Endothelial cell of hepatic sinusoid (primary cell): ENCODE measurements around the gene FBXO31.
"Not testable (repeated sequence)": the region's sequence is repeated elsewhere in the genome, so short reads cannot be mapped to it uniquely, and the experiment has no call there.

Source experiments
- in situ Hi-C: cut with HindIII; loops from 2 replicates; pipeline ENCODE4 v1.10.0; 2017; ENCODE audit warnings: low sequenced_read_pairs

Gene FBXO31

DNA sequence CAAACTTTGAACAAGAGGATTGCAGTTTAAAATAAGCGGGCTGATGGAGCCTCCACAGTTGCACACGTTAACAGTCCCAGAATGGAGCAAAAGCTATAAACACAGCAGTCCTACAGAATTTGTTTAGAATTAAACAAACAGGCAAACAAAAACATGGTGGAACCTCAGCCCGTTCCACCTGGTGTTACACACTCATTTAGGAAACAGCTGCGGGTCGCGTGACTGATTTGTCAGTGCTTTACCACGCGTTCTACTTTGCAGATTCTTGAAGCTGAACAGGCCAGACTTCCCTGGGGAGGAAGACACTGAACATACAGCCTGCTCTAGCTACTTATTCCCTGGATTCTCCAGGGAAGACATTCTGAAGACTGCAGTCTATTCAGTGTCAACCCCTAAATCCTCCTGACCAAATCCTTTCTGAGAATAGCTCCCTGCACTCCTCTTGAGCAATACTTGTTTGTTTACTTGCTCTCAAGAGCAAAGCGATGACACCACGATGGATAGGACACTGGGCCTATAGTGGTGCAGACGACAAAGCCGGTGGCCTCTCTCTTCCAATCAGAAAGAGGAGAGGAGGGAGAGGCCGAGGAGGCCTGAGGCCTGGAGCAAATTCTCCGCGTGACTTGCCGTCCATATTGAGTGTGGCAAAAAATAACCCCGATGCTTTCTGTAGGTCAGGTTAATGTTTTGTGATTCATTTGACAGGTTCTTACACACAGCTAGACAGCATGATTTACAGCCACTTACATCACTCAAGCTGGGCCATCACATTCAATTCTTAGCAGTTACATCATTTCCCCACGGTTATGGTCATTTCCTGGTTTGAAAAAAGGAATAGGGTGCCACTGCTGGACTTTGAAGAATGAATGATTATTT is 4.6 kb upstream of the FBXO31 start:
- in situ Hi-C loops = no loop called here

DNA sequence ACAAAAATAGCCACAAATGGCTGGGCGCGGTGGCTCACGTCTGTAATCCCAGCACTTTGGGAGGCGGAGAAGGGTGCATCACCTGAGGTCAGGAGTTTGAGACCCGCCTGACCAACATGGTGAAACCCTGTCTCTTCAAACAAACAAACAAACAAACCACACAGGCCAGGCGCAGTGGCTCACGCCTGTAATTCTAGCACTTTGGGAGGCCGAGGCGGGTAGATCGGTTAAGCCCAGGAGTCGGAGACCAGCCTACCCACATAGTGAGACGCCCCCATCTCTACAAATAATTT is 1.2 kb upstream of the FBXO31 start:
- in situ Hi-C loops = not testable (repeated sequence)

DNA sequence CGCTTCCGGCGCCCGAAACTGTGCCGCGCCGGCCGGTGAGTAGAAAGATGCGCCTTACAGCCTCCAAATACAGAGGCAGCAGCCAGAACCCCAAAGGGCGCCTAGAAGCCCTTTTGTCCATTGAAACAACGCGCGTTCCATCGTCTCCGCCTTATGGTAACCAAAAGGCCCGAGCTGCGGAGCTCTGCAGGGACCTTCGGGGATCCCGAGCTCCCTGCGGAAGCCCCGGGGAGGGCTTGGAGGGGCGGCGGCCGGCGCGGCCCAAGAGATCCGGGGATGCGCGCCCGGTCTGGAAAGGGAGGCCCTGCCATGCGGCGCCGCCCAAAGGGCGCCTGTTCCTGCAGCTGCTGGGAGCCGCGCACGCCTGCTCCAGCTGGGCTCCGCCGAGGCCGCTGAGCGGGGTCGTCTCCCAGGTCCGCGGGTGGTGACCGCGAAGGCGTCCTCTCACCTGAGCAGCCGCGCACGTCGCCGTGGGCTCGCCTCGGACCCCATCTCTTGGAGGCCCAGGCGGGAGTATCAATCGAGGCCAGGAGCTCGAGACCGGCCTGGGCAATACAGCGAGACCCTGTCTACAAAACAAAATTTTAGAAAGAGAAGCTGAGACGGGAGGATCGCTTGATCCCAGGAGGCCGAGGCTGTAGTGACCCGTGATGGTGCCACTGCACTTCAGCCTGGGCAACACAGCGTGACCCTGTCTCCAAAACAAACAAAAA is 742 bp upstream of the FBXO31 start:
- in situ Hi-C loops = no loop called here

DNA sequence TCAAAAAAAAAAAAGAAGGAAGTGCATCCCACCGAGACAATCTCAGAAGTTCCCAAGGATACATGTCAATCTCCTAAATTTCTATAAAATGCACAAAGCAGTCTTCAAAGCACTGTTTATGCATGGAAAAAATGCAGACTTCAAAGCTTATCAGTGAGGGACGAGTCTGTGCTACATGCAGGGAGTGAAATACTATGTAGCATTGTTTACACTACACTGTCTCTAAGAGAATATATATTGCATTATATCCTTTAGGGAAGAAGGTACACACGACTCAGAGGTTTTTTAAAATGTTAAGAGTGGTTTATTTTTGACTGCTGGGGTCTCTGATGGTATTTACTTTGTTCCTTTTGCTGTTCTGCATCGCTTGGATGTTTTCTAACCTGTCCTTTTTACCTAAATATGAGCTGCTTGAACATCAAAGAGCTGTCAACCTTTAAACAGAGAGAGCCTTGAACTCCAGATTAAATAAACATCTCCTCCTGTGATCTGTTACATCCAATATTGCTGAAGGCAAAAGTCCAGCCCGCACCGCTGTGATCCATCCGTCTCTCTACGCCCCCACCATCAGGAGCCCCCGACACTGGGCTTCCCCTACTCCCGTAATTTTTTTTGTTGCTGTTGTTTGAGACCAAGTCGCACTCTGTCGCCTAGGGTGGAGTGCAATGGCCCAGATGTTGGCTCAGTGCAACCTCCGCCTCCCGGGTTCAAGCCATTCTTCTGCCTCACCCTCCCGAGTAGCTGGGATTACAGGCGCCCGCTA is 1.4 kb downstream of the FBXO31 start:
- in situ Hi-C loops = no loop called here

DNA sequence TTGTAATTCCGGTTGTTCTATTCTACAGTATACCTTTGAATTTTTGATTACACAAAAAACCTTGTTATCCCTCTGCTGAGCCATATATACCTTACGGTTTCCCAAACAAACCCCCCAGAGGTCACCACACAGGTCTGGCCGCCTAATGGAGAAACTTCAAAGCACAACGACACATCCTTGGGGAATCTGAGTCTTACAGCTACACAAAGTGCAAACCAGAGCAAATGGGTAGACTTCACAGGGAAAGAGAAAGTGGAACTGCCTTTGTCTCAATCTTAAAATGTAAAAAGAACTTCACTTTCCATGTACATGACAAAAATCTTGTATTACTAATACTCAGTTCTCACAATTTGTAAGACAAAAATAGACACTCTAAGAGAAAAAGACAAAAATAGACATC is 2.7 kb downstream of the FBXO31 start:
- in situ Hi-C loops = no loop called here

DNA sequence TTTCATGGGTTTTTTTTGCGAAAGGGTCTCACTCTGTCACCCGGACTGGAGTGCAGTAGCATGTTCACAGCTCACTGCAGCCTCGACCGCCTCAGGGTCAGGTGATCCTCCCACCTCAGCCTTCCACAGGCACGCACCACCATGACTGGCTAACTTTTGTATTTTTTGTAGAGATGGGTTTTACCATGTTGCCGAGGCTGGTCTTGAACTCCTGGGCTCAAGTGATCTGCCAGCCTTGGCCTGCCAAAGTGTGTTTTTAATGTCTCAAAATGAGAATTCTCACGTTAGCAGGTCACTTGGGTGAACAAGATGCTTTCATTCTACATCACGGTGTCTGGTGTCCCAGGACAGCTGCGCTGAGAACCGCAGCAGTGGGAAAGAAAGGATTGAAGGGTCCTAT is 3.2 kb downstream of the FBXO31 start:
- in situ Hi-C loops = no loop called here

DNA sequence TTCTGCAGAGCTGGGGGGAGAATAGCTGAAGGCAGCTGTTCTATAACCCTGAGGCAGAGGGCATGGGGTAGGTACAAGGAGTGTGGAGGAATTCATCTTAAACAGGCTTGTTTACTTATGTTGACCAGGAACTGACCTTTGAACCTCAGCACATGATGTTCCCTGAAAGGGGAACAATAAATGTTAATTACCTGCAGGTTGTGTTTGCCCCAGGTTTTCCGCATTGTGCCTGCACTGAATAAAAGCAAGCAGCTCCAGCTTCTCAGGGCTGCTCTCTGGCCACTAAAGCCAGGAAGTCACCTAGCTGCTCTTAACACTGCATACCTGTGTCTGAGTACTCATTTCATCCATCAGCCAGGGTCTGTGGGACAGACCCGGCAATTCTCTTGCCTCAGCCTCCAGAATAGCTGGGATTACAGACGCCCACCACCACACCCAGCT is 4.2 kb downstream of the FBXO31 start:
- in situ Hi-C loops = not testable (repeated sequence)

DNA sequence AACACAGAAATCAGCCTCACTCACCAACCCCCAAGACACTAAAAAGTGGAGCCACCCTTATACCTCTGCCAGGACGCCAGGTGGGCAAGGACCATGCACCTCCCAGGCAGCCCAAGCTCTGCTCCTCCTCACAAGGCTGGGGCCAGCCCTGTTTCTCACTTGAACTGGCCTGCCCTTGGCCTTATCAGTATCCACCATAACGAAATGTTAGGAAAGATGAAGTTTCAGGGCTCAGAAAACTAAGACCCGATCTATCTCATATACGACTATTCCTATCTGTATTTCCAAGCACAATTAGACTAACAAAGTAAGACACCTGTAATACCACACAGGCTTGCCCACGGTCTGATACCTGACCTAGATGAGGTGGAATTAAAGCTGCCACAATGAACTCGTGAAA is 6.9 kb downstream of the FBXO31 start:
- in situ Hi-C loops = no loop called here

DNA sequence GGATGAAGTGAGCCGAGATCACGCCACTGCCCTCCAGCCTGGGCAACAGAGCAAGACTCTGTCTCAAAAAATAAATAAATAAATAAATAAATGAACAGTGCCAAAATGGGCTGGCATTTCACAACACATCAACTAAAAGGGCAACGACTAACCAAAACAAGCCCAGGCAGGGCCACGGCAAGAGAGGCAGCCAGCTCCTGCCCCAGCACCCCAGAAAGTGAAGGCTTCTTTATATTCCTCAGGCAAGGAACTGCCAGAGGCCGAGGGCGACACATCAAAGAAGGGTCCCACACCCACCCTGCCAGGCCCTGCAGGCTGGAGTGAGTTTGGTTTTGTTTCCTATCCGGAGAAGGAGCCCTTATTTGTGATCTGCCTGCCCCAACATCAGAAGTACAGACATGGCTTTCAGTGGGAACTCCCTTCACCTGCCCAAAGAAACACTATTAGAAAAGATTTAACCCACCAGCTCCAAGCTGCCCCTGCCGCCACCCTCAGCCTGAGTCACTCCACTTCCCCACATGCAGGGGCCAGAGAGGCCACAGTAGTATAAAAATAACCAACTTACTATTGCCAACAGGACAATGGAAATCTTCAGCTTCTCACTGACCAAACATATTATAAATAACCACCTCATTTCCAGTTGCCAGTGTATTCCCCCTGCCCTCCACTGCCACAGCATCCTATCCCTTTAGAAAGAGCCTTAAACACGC is 8.0 kb downstream of the FBXO31 start:
- in situ Hi-C loops = no loop called here

DNA sequence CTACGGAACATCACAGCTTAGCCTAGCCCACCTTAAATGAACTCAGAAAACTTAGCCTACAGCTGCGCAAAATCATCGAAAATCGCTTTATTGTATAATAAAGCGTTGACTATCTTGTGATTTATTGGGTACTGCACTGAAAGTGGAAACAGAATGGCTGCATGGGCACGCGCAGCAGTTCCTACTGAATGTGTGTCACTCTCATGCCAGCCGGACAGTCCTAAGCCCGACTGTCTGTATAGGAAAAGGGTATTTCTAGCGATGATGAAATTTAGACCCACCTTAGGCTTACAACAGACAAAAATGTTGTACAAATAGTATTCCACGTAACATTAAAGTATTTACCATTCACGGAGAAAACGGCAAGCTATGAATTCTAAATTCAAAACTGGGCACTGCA is 9.3 kb downstream of the FBXO31 start:
- in situ Hi-C loops = no loop called here

DNA sequence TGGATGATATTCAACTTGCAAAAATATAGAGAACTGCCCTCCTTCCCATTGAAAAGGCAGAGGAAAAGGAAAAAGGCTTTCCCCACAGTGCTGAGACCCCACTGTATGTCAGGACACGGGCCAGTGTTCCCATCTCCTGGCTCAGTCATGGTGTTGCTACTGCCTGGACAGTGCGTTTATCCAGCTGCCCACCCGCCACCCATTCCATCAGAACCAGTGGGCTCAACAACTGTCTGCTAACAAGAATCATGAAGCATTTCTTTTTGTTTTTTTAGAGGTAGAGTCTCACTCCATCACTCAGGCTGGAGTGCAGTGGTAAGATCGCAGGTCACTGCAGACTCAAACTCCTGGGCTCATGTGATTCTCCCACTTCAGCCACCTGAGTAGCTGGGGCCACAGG is 11.3 kb downstream of the FBXO31 start:
- in situ Hi-C loops = no loop called here

DNA sequence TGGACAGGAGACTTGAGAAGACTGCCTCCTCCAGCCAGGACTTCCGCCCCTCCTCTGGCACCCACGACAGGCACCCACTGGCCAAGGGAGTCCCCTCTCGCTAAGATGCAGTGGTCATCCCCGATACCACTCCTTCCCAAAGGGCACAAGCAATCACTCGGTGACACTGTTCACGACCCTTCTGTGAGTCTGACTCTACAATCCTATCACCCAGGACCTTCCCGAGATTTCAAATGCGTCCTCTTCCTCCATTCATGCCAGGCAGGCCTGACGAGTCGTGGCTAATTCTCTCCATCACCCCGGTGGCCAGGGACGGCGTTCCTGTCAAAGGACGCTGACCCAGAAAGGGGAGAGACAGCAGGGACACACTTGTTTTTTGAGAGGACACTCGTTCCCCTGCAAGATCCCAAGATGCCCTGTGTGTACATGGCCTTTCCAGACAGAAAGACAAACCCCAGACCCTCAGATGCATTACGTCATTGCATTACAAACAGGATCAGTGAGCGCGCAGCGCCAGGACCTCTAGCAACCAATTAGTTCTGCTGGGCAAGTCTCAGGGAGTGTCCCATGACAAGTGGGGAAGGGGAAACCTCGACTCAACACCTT is 12.2 kb downstream of the FBXO31 start:
- in situ Hi-C loops = no loop called here

DNA sequence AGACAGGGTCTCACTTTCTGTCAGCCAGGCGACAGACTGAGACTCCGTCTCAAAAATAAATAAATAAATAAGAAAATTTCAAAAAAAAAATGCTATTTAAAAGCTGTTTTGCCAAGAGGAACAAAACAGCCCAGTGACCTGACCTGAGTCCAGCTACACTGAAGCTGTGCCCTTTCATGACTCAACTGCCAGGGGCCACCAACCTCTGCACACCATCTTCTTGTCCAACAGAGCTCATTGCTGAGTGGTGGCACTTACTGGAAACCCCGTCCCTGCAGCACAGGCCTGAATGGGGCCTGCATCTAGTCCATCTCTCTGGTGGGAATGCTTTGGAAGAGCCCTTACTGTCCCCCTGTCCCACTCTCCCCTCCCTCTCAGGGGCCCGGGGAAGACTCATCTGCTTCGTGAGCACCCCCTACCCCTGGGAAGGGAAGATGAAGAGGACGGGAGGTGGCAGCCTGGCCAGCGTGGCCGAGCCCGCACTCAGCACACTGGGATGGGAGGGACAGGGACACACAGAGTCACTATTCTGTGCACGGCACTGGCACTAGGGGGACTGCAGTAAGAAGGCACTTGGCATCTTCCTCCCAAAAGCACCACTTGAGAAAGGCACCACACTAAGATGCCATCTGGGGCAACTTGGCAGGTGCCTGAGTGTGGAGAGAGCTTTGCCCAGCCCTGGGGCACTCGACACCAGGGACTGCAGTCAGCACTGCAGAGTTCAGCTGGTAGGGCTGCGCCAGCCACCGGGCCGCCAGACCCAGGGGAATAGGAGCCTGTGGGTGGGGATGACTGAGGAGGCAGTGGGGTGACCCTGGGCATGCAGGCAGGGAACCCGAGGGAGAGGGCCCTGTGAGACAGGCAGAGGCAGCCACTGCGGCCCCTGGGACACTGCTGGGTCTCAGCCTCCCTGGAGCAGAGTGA is 13.5 kb downstream of the FBXO31 start:
- in situ Hi-C loops = no loop called here

DNA sequence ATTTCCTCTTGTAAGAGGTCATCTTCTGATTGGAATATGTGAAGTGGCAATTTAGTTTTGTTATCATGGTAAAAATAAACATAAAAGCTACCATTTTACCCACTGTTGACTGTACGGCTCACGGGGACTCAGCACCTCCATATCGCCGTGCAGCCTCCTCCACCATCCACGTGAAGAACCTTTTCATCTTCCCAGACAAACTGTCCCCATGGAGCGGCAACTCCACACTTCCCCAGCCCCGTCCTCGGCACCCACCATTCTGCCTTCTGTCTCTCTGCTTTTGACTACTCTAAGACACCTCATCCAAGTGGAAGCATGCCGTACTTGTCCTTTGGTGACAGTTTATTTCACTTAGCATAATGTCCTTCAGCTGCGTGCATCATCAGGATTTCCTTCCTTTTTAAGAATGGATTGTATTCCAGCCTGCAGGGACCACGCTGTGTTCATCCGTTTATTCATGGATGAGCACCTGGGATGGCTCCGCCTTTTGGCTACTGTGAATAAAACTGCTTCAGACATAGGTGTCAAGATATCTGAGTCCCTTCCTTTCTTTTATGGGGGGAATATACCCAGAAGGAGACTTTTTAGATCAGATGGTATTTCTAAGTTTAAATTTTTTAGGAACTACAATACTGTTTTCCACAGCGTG is 14.3 kb downstream of the FBXO31 start:
- in situ Hi-C loops = no loop called here

DNA sequence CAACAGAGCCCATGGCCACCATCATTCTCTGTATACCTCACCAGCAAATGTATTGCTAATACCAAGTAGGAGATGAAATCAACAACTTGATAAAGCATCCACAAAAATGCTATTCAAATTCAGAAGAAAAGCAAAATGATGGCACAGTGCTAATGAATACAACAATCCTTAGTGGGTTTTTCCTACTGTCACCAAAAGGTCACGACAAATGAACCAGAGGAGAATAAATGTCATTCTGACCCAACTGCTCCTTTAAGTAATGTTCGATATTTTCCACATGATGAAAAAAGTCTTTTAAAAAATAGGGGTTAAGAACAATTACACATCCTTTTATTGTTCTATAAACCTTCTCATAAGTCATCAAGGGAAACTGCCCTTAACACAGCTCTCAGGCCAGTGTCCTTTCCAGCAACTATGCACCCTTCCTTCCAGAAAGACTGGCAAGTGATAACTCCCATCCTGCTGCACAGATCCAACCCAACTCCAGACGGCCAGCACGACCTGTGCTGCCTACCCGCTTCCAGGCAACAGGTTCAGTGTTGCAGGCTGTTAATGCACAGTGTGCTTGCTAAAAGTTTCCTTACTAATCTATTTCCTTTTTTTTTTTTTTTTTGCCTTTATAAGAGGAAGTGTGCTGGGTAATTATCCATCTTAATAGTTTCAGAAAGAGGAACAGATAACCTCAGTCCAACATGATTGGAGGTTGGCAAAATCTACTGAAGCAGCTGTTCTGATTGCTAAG is 15.4 kb downstream of the FBXO31 start:
- in situ Hi-C loops = no loop called here

DNA sequence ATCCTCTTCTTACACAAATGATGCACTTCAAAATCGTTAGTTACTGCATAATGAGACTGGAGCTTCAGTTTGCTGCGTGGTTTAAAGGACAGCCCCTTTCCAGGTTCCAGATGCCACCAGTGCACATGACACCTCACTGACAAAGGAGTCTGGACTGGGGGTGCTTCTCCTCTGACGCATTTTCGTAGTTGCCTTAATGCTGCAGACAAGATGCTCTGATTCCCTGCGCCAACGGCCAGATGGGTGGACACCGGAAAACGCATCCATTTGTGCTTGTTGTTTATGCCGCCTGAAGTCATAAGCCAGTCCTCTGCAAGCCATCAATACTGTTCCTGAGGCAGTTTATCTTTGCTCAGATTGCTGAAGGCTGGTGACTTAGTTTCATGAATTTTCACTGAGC is 16.0 kb downstream of the FBXO31 start:
- in situ Hi-C loops = no loop called here

DNA sequence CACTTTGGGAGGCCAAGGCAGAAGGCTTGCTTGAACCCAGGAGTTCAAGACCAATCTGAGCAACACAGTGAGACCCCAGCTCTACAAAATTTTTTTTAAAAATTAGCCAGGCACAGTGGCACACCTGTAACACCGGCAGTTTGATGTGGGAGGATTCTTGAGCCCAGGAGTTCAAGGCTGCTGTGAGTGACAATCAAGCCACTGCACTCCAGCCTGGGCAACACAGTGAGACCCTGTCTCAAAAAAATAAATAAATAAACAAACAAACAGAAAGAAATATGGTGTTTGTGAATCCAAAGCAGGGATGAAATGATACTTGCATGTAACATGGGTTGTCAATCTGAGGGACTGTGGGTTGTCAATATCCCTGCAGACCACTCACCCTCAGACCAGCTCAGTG is 16.6 kb downstream of the FBXO31 start:
- in situ Hi-C loops = no loop called here

DNA sequence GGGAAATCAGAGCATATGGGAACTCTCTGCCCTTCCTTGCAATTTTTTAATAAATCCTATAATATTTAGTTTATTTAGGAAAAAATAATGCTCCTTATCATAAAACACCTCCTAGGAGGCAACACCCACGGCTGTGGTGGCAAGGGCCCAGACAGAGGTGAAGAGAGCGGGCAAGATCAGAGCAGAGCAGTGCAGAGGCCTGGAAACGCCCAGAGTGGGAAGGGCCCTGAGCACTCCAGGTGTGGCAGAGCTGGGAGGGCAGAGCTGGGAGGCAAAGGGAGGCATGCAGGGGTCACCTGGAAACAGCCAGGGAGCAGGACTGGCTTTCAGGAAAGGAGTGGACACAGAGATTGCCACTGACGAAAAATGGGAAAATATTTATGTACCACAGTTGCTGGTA is 17.3 kb downstream of the FBXO31 start:
- in situ Hi-C loops = no loop called here
